ENCODE measurements around the gene GALNT2.

DNA sequence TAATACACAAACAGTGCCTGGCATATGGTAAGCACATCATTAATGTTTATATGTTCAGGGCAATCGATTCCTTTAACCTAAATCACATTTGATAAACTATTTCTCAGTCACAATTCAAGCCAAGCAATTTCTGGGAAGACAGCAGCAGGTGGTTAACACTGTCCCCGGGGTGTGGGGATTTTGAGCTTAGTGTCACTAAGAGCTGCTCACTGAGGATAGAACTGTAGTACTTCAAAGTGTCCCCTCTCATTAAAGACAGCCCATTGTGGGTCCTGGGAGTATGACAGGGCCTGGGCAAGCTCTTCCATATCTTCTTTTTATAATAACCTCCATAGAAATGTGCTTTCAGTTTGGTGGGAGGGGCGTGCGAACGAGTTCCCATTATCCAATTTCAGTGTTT is 8.4 kb upstream of the GALNT2 start:
- TF ChIP-seq, protein P1, sequence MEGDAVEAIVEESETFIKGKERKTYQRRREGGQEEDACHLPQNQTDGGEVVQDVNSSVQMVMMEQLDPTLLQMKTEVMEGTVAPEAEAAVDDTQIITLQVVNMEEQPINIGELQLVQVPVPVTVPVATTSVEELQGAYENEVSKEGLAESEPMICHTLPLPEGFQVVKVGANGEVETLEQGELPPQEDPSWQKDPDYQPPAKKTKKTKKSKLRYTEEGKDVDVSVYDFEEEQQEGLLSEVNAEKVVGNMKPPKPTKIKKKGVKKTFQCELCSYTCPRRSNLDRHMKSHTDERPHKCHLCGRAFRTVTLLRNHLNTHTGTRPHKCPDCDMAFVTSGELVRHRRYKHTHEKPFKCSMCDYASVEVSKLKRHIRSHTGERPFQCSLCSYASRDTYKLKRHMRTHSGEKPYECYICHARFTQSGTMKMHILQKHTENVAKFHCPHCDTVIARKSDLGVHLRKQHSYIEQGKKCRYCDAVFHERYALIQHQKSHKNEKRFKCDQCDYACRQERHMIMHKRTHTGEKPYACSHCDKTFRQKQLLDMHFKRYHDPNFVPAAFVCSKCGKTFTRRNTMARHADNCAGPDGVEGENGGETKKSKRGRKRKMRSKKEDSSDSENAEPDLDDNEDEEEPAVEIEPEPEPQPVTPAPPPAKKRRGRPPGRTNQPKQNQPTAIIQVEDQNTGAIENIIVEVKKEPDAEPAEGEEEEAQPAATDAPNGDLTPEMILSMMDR (IDR thresholded peaks at IDR 0.05): no peak
- no peak for TF ChIP-seq POLR2A (IDR thresholded peaks at IDR 0.05)
- TF ChIP-seq EP300 (IDR thresholded peaks at IDR 0.05): no peak

All from tibial nerve (tissue), 4 donors.